Endothelial cell of umbilical vein (primary cell): ENCODE measurements around the gene SLC8A2. TPM values are rescaled to one million over a fixed set of nuclear protein-coding genes. Genes with fewer than 3 reads are reported as not detected.

Experiments used
- BruUV-seq: library from RNA; stranded (reverse); fragments of 400-500 nt; replicated peaks from 2 replicates; lab custom pipeline; 2021; lab: Mats Ljungman, UMichigan
- CTCF ChIA-PET: fragments of 300-600, 350-600 bp; sonication (Branson Sonifier 250); formaldehyde crosslinking; loops from one replicate; lab custom pipeline; 2021; ENCODE audit warnings: antibody characterized with exemption, inconsistent platforms; lab: Charles Lee
- POLR2A ChIA-PET: fragments of 300-600, 350-600 bp; sonication (Branson Sonifier 250); formaldehyde crosslinking; loops from one replicate; lab custom pipeline; 2021; ENCODE audit warnings: antibody characterized with exemption, inconsistent platforms; lab: Charles Lee
- DNase-seq: peaks from one replicate; pipeline ENCODE4 v3.0.0-alpha.2; 2011; ENCODE audit warnings: low read depth, low spot score
- FAIRE-seq: peaks from 2 replicates; lab custom pipeline; 2011; peaks lifted over from hg19 to GRCh38; lab: Jason Lieb, UNC
- H2AFZ ChIP-seq: 2 replicates; pipeline ENCODE4 v1.6.0; 2012; ENCODE audit warnings: low read depth, low read length, control low read depth, inconsistent platforms
- H3K27ac ChIP-seq: 2 replicates; pipeline ENCODE4 v1.5.1; 2011; ENCODE audit warnings: low read depth, mild to moderate bottlenecking, control low read depth, low read length, moderate library complexity; ENCODE audit not compliant: insufficient read depth
- H3K27me3 ChIP-seq, 2 experiments: 2 replicates each; pipeline versions ENCODE4 v1.6.0 to v1.6.1; 2011; ENCODE audit warnings: low read length in 2 of 2, mixed read lengths in 1 of 2; ENCODE audit not compliant: control insufficient read depth in 2 of 2, insufficient read depth in 2 of 2
- H3K36me3 ChIP-seq, 2 experiments: 2 replicates in 1 of 2; 3 replicates in 1 of 2; pipeline ENCODE4 v1.5.1; 2011; ENCODE audit warnings: low read length in 2 of 2, mild to moderate bottlenecking in 1 of 2, moderate library complexity in 1 of 2; ENCODE audit not compliant: control insufficient read depth in 2 of 2, insufficient read depth in 2 of 2; ENCODE audit errors: extremely low read depth in 1 of 2
- H3K4me1 ChIP-seq: 3 replicates; pipeline ENCODE4 v1.5.1; 2011; ENCODE audit warnings: mild to moderate bottlenecking, low read length; ENCODE audit not compliant: control insufficient read depth, insufficient read depth; ENCODE audit errors: extremely low read depth
- H3K4me2 ChIP-seq: 2 replicates; pipeline ENCODE4 v1.6.1; 2011; ENCODE audit warnings: low read length, control low read depth, mixed read lengths; ENCODE audit not compliant: insufficient read depth
- H3K4me3 ChIP-seq, 3 experiments: fragments of 200-600 bp in 1 of 3; sonication (generic), shearing (Covaris generic) in 1 of 3; replicated peaks in 1 of 3; 2 replicates each; pipeline ENCODE4 v1.5.1; 2011 to 2016; ENCODE audit warnings: control low read depth in 3 of 3, low read length in 3 of 3, mild to moderate bottlenecking in 2 of 3, inconsistent platforms in 1 of 3, low read depth in 1 of 3, moderate library complexity in 1 of 3; ENCODE audit not compliant: insufficient read depth in 1 of 3
- H3K79me2 ChIP-seq: 2 replicates; pipeline ENCODE4 v1.6.0; 2012; ENCODE audit warnings: low read length, inconsistent platforms; ENCODE audit not compliant: control insufficient read depth, insufficient read depth
- H3K9ac ChIP-seq: replicated peaks from 2 replicates; pipeline ENCODE3; 2011; ENCODE audit warnings: low read length, control low read depth; ENCODE audit not compliant: insufficient read depth; ENCODE audit errors: extremely low read depth
- H3K9me1 ChIP-seq: replicated peaks from 3 replicates; pipeline ENCODE4 v1.6.0; 2011; ENCODE audit warnings: mild to moderate bottlenecking, low read length; ENCODE audit not compliant: control insufficient read depth, insufficient read depth; ENCODE audit errors: extremely low read depth
- H3K9me3 ChIP-seq: replicated peaks from 2 replicates; pipeline ENCODE4 v1.5.1; 2012; ENCODE audit warnings: low read length, inconsistent platforms; ENCODE audit not compliant: control insufficient read depth, insufficient read depth
- H4K20me1 ChIP-seq: replicated peaks from 2 replicates; pipeline ENCODE3; 2011; ENCODE audit warnings: mild to moderate bottlenecking, low read length; ENCODE audit not compliant: control insufficient read depth, insufficient read depth; ENCODE audit errors: extremely low read depth
- EZH2 ChIP-seq: IDR thresholded peaks from 2 replicates; pipeline ENCODE4 v1.6.1; 2012; ENCODE audit warnings: borderline replicate concordance, low read depth, mild to moderate bottlenecking, moderate library complexity, low read length, inconsistent platforms; ENCODE audit not compliant: severe bottlenecking
- FOS ChIP-seq: IDR thresholded peaks from 2 replicates; pipeline ENCODE4 v1.6.1; 2011; ENCODE audit warnings: mild to moderate bottlenecking, low read length, moderate library complexity, borderline replicate concordance; ENCODE audit not compliant: insufficient read depth
- GATA2 ChIP-seq: IDR thresholded peaks from 2 replicates; pipeline ENCODE4 v1.7.0; 2011; ENCODE audit warnings: low read depth, mild to moderate bottlenecking, moderate library complexity, mixed read lengths, low read length; ENCODE audit not compliant: insufficient read length, insufficient read depth
- JUN ChIP-seq: IDR thresholded peaks from 2 replicates; pipeline ENCODE4 v1.6.1; 2011; ENCODE audit warnings: borderline replicate concordance, low read depth; ENCODE audit not compliant: insufficient read length, insufficient read depth
- MYC ChIP-seq: IDR thresholded peaks from one replicate; pipeline ENCODE4 v1.6.1; 2011; ENCODE audit warnings: mild to moderate bottlenecking, low read depth, low read length
- POLR2A ChIP-seq: IDR thresholded peaks from 2 replicates; pipeline ENCODE4 v1.6.1; 2012; ENCODE audit warnings: low read depth, mild to moderate bottlenecking, control low read depth, low read length
- POLR2AphosphoS5 ChIP-seq: IDR thresholded peaks from 2 replicates; pipeline ENCODE4 v1.6.1; 2012; ENCODE audit warnings: low read depth, mild to moderate bottlenecking, control low read depth, low read length, moderate library complexity; ENCODE audit not compliant: insufficient read depth
- dilution Hi-C: fragments of 300-500 bp; cut with MboI; formaldehyde crosslinking; loops from one replicate; pipeline ENCODE4 v1.15.0; 2019; ENCODE audit warnings: low sequenced_read_pairs; ENCODE audit not compliant: extremely low pct_ligation_motif_present
- intact Hi-C: fragments of 100-400 bp; cut with micrococcal nuclease; formaldehyde crosslinking; loops from one replicate; pipeline ENCODE4 v1.10.0; 2022
- polyA plus RNA-seq, 4 experiments: library from polyadenylated mRNA; depleted of rRNA in 3 of 4; stranded (reverse) in 3 of 4; unstranded in 1 of 4; fragments of >200 nt; gene quantifications; 2 replicates each; pipeline versions ENCODE4 v1.2.1 to v1.2.3, GENCODE V29; 2011 to 2012; ENCODE audit warnings: missing spikeins in 1 of 4
- total RNA-seq: library from RNA; stranded (reverse); gene quantifications from 2 replicates; pipeline ENCODE4 v1.2.3, GENCODE V29; 2021
- TF ChIP-seq, protein P1 (sequence below): IDR thresholded peaks from 2 replicates; pipeline ENCODE4 v1.6.1; 2011; ENCODE audit not compliant: insufficient read depth, insufficient read length
- TF ChIP-seq, protein P2 (sequence below), 2 donors: IDR thresholded peaks; 1 replicate in 1 of 2; 2 replicates in 1 of 2; pipeline ENCODE4 v1.5.1; 2011; ENCODE audit warnings: low read length in 2 of 2, mild to moderate bottlenecking in 2 of 2, moderate library complexity in 2 of 2, control low read depth in 1 of 2, inconsistent platforms in 1 of 2, low read depth in 1 of 2; ENCODE audit not compliant: insufficient read depth in 1 of 2; ENCODE audit errors: extremely low read depth in 1 of 2

SLC8A2 gene
- total and polyA plus RNA-seq, 2 donors (not counting 3 experiments of a cell fraction or from before 2014, with no cell fraction given) = not detected

DNA sequence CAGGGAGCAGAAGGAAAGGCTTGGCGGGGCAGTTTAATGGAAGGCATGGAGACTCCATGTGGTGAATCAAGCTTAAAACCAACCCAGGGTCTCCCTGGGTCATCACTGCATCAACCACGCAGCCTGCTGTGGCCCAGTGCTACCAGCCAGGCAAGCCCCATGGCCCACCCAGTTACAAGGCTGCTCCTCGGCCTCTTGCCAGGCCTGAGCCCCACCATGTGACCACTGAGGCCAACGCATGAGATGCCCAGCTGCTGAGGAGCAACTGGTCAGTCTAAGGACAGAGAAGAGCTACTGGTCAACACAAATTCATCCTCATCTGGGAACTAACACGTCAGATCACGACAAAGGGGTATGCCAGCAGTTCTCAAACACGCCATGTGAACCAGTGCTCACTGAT is 27.7 kb upstream of the SLC8A2 start:
- no TSS peak for BruUV-seq
- DNase-seq = no peak
- H3K27me3 ChIP-seq = no peaks in the 10 kb centered on the region
- H3K79me2 ChIP-seq = no peaks in the 10 kb centered on the region
- no peak overlapping the region for H3K27ac ChIP-seq
- H3K9ac ChIP-seq = no peak overlapping the region
- FAIRE-seq = no peak
- ChIA-PET POLR2A (no interaction called here), CTCF (interaction anchor here (1.3 kb wide), 1 partner anchor 16 kb away, joined by 7 read pairs; the partner anchor contains the start of gene KPTN)
- no peak overlapping the region for H3K4me2 ChIP-seq
- intact Hi-C loops = no loop called here
- H3K4me3 ChIP-seq = no peak overlapping the region
- H2AFZ ChIP-seq = no peak overlapping the region
- no peaks in the 10 kb centered on the region for H3K9me1 ChIP-seq
- TF ChIP-seq, protein P1, sequence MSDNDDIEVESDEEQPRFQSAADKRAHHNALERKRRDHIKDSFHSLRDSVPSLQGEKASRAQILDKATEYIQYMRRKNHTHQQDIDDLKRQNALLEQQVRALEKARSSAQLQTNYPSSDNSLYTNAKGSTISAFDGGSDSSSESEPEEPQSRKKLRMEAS = no peak
- TF ChIP-seq POLR2A = no peak
- TF ChIP-seq, protein P2, sequence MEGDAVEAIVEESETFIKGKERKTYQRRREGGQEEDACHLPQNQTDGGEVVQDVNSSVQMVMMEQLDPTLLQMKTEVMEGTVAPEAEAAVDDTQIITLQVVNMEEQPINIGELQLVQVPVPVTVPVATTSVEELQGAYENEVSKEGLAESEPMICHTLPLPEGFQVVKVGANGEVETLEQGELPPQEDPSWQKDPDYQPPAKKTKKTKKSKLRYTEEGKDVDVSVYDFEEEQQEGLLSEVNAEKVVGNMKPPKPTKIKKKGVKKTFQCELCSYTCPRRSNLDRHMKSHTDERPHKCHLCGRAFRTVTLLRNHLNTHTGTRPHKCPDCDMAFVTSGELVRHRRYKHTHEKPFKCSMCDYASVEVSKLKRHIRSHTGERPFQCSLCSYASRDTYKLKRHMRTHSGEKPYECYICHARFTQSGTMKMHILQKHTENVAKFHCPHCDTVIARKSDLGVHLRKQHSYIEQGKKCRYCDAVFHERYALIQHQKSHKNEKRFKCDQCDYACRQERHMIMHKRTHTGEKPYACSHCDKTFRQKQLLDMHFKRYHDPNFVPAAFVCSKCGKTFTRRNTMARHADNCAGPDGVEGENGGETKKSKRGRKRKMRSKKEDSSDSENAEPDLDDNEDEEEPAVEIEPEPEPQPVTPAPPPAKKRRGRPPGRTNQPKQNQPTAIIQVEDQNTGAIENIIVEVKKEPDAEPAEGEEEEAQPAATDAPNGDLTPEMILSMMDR (IDR thresholded peaks at IDR 0.05; ENCODE audit: extremely low read depth in 1 of 2, insufficient read depth in 1 of 2, low read depth in 1 of 2, low read length in 2 of 2) = no peak
- no peak for TF ChIP-seq FOS
- TF ChIP-seq GATA2 = no peak
- TF ChIP-seq MYC = no peak
- TF ChIP-seq JUN = no peak
- TF ChIP-seq EZH2 = no peak
- TF ChIP-seq POLR2AphosphoS5 = no peak
- dilution Hi-C loops = no loop called here
- no peaks in the 10 kb centered on the region for H3K4me1 ChIP-seq
- no peaks in the 10 kb centered on the region for H3K9me3 ChIP-seq
- peaks cover 3 to 41% of the 10 kb centered on the region in 2 experiments for H3K36me3 ChIP-seq
- H4K20me1 ChIP-seq = no peaks in the 10 kb centered on the region
